ENCODE measurements around the gene TMEM179.
"Not testable (repeated sequence)": the region's sequence is repeated elsewhere in the genome, so short reads cannot be mapped to it uniquely, and the experiment has no call there.

The TMEM179 gene

DNA sequence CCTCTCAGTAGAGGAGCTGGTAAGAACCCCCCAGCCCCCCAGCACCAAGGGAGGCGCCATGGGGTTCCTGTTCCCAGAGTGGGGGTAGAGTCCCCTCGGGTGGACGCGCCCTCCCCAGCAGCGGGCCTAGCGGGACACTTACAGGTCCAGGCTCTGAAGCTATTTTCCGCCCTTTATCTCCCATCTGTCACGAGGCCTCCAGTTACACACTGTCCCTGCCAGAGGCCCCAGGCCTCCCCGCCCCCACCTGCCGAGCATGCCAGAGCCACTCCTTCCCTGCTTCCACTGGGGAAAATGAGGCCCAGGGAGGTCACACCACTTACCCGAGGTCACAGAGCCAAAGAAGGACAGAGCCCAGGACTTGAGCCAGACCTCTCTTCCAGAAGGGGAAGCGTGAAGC, 21.9 kb downstream of the TMEM179 start:
- TF ChIP-seq CTCF (IDR thresholded peaks at IDR 0.05; ENCODE audit: low read depth, low read length, missing control alignments) = no peak
- DNase-seq (ENCODE audit: extremely low read depth, low read depth) = no peak
- no peak overlapping the region for H3K4me3 ChIP-seq (replicated peaks; ENCODE audit: low read depth, low read length)

DNA sequence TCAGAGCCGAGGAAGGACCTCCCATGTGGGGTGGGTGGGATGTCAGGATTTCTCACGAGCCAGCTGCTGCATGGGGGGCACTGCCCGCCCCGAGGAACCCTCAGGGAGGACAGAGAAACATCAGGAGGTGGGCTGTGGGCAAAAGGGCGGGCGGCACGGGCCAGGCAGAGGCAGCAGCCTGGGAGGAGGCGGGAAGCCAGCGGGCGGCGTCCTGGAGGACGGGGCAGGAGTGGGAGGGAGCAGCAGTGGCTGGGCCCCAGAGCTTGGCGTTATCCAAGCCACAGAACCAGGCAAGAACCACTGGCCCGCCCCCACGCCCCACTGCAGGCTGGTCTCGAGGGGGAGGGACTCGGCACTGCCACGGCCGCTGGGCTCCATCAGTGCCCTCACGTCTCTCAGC, 22.6 kb downstream of the TMEM179 start:
- no peak for TF ChIP-seq CTCF (IDR thresholded peaks at IDR 0.05; ENCODE audit: low read depth, low read length, missing control alignments)
- no peak overlapping the region for H3K4me3 ChIP-seq (replicated peaks; ENCODE audit: low read depth, low read length)
- no peak for DNase-seq (ENCODE audit: extremely low read depth, low read depth)

GRCh38 chr14:104581521-104581920, 23.1 kb downstream of the TMEM179 start:
- no peak for DNase-seq (ENCODE audit: extremely low read depth, low read depth)
- no peak overlapping the region for H3K4me3 ChIP-seq (replicated peaks; ENCODE audit: low read depth, low read length)
- no peak for TF ChIP-seq CTCF (IDR thresholded peaks at IDR 0.05; ENCODE audit: low read depth, low read length, missing control alignments)

DNA sequence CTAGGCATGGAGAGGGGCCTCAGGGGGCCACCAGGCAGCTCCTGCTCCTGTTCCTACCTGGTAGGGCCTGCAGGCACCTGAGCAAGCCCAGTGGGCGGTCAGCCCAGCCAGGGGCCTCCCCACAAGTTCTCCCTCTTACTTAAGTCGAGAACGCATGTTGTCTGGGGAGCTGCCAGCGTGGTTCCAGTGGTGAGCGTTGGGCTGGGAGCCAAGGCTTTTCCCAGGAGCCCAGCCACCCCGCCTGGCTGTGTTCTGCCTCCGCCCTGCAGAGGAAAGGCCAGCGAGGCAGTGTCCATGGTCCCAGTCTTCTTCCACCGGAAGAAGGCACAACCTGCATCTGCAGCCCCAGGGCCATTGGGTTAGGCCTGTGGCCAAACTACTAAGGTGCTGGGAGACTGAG, 23.6 kb downstream of the TMEM179 start:
- no peak overlapping the region for H3K4me3 ChIP-seq (replicated peaks; ENCODE audit: low read depth, low read length)
- TF ChIP-seq CTCF (IDR thresholded peaks at IDR 0.05; ENCODE audit: low read depth, low read length, missing control alignments) = no peak
- no peak for DNase-seq (ENCODE audit: extremely low read depth, low read depth)

DNA sequence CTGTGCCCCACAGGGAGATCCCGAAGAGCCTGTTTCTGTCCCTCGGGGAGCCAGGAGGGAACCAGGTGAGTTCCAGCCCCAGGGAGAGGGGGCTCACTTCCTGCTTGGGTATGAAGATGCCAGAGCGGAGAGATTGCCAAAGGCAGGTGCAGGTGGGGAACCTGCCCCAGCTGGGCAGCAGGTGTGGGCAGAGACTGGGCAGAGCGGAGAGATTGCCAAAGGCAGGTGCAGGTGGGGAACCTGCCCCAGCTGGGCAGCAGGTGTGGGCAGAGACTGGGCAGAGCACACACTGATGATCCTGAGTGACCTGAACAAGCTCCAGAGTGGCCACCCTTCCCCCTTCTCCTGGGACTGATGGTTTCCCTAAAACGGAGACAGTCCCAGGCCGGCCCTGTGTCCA, 24.6 kb downstream of the TMEM179 start:
- not testable (repeated sequence) for H3K4me3 ChIP-seq (replicated peaks; ENCODE audit: low read depth, low read length); DNase-seq (ENCODE audit: extremely low read depth, low read depth)

DNA sequence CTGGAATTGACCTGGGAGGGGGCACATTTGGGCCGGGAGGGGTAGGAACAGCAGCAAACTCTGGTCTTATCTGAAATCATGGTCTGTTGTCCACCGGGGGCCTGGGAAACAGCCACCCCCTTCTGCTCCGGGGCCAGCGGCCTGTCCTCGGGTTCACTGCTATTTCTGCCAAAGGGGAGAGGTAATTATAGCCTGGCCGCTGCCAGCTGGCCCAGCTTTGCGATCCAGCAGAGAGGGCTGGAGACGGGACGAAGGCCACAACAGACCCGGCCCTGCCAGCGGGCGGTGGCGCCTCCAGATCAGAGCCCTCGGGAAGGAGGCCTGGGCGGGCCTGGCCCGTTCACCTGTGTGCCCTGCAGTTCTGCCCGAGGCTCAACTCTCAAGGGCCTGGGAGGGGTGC, 25.1 kb downstream of the TMEM179 start, which contains the start of gene C14orf180:
TSS of gene C14orf180 (plus strand) at position 258 of the 400 bp plus-strand sequence. CDS start 6,667 bp downstream, outside the sequence.
- no peak within 1 kb of the TSS for H3K4me3 ChIP-seq (replicated peaks; ENCODE audit: low read depth, low read length)
- no peak for TF ChIP-seq CTCF (IDR thresholded peaks at IDR 0.05; ENCODE audit: low read depth, low read length, missing control alignments)
- DNase-seq (ENCODE audit: extremely low read depth, low read depth) = no peak

DNA sequence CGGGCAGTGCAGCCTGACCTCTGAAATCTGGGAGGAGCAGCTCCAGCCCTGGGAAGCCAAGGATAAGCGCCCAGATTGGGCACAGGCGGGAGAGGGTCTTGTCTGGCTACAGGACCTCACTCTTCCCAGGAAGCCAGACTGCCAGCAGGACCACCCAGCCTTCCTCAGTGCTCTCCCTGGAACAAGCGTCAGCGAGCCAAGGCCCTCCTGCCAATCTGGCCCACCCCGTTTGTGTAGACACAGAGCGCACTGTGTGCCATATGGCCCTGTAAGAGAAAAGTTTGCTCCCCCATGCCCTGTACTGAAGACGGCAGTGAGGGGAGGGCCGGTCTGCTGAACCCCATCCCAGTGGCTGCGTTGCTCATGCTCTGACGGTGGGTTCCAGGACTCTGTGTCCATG, 26.3 kb downstream of the TMEM179 start:
- no peak for DNase-seq (ENCODE audit: extremely low read depth, low read depth)
- no peak for TF ChIP-seq CTCF (IDR thresholded peaks at IDR 0.05; ENCODE audit: low read depth, low read length, missing control alignments)
- H3K4me3 ChIP-seq (replicated peaks; ENCODE audit: low read depth, low read length) = no peak overlapping the region
